ENCODE data around the gene UBD.

UBD gene

GRCh38 chr6:29558439-29559079, 973 bp downstream of the UBD start:
- DNase-seq, result no peak

GRCh38 chr6:29557320-29557719, 2.2 kb downstream of the UBD start:
- DNase-seq, result no peak

GRCh38 chr6:29554764-29555163, 4.8 kb downstream of the UBD start:
- DNase-seq, result no peak

- no peak for DNase-seq
These were observed 6.1 kb downstream of the UBD start for GRCh38 chr6:29553268-29554057.

- peak; percentile 37 for DNase-seq
These were observed 7.0 kb downstream of the UBD start for GRCh38 chr6:29552512-29553051.

GRCh38 chr6:29547573-29547972, 12.0 kb downstream of the UBD start:
- DNase-seq, result no peak

GRCh38 chr6:29537714-29538403, 21.7 kb downstream of the UBD start:
- DNase-seq, result no peak

- DNase-seq, result no peak
These were observed 27.1 kb downstream of the UBD start for GRCh38 chr6:29532320-29532951.

- DNase-seq, result no peak
These were observed 27.9 kb downstream of the UBD start for GRCh38 chr6:29531668-29532067.

- no peak for DNase-seq
These were observed 28.7 kb downstream of the UBD start for GRCh38 chr6:29530671-29531310.

- no peak for DNase-seq
These were observed 29.6 kb downstream of the UBD start for GRCh38 chr6:29529956-29530355.

GRCh38 chr6:29528988-29529560, 30.5 kb downstream of the UBD start:
- DNase-seq, result no peak

GRCh38 chr6:29528300-29528931, 31.1 kb downstream of the UBD start:
- DNase-seq, result no peak

GRCh38 chr6:29527564-29527963, 32.0 kb downstream of the UBD start:
- DNase-seq, result no peak

GRCh38 chr6:29527126-29527525, 32.4 kb downstream of the UBD start:
- no peak for DNase-seq

GRCh38 chr6:29525311-29525639, 34.3 kb downstream of the UBD start:
- no peak for DNase-seq

GRCh38 chr6:29524444-29525310, 34.9 kb downstream of the UBD start:
- no peak for DNase-seq

GRCh38 chr6:29524044-29524443, 35.5 kb downstream of the UBD start:
- no peak for DNase-seq

GRCh38 chr6:29522227-29522626, 37.3 kb downstream of the UBD start:
- DNase-seq, result no peak

GRCh38 chr6:29521006-29521680, 38.4 kb downstream of the UBD start:
- no peak for DNase-seq
